ENCODE data around the gene PHF24.

PHF24 gene

GRCh38 chr9:34984049-34984448, 26.0 kb downstream of the PHF24 start:
- H3K4me3 ChIP-seq (ENCODE audit: low read depth, low read length): no peak overlapping the region
- H3K27me3 ChIP-seq (ENCODE audit: control insufficient read depth, insufficient read depth, low read length): peaks cover 2% of the 10 kb centered on the region
- peaks cover 12% of the 10 kb centered on the region for H3K4me1 ChIP-seq (ENCODE audit: control insufficient read depth, insufficient read depth, low read length)
- H3K9ac ChIP-seq (ENCODE audit: low read depth, low read length): no peak overlapping the region
- no peaks in the 10 kb centered on the region for H3K36me3 ChIP-seq (ENCODE audit: control insufficient read depth, insufficient read depth, low read length)
- H3K9me3 ChIP-seq (ENCODE audit: control insufficient read depth, insufficient read depth, low read length): no peaks in the 10 kb centered on the region

- no peaks in the 10 kb centered on the region for H3K36me3 ChIP-seq (ENCODE audit: control insufficient read depth, insufficient read depth, low read length)
- no peaks in the 10 kb centered on the region for H3K9me3 ChIP-seq (ENCODE audit: control insufficient read depth, insufficient read depth, low read length)
- peaks cover 2% of the 10 kb centered on the region for H3K27me3 ChIP-seq (ENCODE audit: control insufficient read depth, insufficient read depth, low read length)
- no peak overlapping the region for H3K4me3 ChIP-seq (ENCODE audit: low read depth, low read length)
- no peak overlapping the region for H3K9ac ChIP-seq (ENCODE audit: low read depth, low read length)
- peaks cover 12% of the 10 kb centered on the region for H3K4me1 ChIP-seq (ENCODE audit: control insufficient read depth, insufficient read depth, low read length)
Measured at GRCh38 chr9:34985311-34985899, 27.3 kb downstream of the PHF24 start.

DNA sequence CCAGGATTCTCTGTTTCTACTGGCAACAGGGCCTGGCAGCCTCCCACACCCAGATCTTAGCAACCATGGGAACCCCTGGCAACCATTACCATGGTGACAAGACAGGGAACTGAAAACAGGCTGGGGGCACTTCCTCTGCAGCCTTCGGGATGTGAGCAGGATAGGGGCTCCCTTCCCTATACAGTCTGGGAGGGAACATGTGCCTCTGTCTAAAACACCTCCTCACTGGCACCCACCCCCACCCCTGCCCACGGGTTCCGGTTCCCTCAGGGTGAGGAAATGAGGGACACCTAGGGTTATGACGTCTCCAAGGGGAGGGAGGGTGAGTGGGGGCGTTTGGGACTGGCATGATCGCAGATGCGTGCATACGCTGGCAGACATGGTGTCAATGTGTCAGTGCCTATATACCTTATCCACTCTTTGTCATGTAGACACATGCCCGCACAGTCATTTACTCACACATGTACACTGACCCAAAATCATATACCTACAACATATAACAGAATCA, 28.5 kb downstream of the PHF24 start:
- peaks cover 14% of the 10 kb centered on the region for H3K4me1 ChIP-seq (ENCODE audit: control insufficient read depth, insufficient read depth, low read length)
- no peaks in the 10 kb centered on the region for H3K9me3 ChIP-seq (ENCODE audit: control insufficient read depth, insufficient read depth, low read length)
- H3K36me3 ChIP-seq (ENCODE audit: control insufficient read depth, insufficient read depth, low read length): no peaks in the 10 kb centered on the region
- peaks cover 2% of the 10 kb centered on the region for H3K27me3 ChIP-seq (ENCODE audit: control insufficient read depth, insufficient read depth, low read length)
- no peak overlapping the region for H3K4me3 ChIP-seq (ENCODE audit: low read depth, low read length)
- no peak overlapping the region for H3K9ac ChIP-seq (ENCODE audit: low read depth, low read length)

DNA sequence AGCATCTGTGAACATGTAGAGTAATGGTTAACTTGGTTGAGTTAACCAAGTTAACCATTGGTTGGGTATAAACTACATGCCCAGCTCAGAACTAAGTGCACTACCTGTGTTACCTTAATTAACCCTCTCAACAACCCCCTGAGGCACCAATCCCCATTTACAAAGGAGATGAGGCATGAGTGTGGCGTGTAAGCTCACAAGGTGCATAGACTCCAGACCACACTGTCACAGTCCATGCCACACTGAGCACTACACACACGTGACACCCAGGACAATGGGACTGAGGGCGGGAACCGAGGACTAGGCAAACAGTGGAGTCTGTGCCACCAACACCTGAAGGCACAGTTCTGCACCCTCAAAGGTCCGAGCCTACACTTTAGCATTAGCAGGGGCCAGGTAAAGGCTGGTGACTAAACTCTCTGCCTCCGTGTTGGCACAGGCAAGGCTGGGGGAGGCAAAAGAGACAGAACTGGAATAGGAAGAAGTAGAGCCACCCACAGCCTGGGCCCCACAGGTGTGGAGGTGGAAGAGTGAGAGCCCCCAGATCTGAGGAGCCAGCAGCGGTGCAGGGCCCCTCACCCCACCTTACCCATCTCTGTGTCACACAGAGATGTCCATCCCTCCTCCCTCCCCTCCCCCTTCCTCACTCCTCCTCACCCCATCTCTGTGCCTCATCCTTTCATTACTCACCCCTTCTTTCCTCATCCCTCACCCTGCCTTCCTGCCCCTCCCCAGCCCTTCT, 29.2 kb downstream of the PHF24 start:
- H3K36me3 ChIP-seq (ENCODE audit: control insufficient read depth, insufficient read depth, low read length): no peaks in the 10 kb centered on the region
- H3K27me3 ChIP-seq (ENCODE audit: control insufficient read depth, insufficient read depth, low read length): peaks cover 2% of the 10 kb centered on the region
- no peak overlapping the region for H3K9ac ChIP-seq (ENCODE audit: low read depth, low read length)
- H3K9me3 ChIP-seq (ENCODE audit: control insufficient read depth, insufficient read depth, low read length): no peaks in the 10 kb centered on the region
- no peak overlapping the region for H3K4me3 ChIP-seq (ENCODE audit: low read depth, low read length)
- H3K4me1 ChIP-seq (ENCODE audit: control insufficient read depth, insufficient read depth, low read length): peaks cover 19% of the 10 kb centered on the region

- H3K4me3 ChIP-seq (ENCODE audit: low read depth, low read length): peak overlapping the region; percentile 86
- peaks cover 28% of the 10 kb centered on the region for H3K4me1 ChIP-seq (ENCODE audit: control insufficient read depth, insufficient read depth, low read length)
- no peaks in the 10 kb centered on the region for H3K9me3 ChIP-seq (ENCODE audit: control insufficient read depth, insufficient read depth, low read length)
- no peak overlapping the region for H3K9ac ChIP-seq (ENCODE audit: low read depth, low read length)
- peaks cover 2% of the 10 kb centered on the region for H3K27me3 ChIP-seq (ENCODE audit: control insufficient read depth, insufficient read depth, low read length)
- H3K36me3 ChIP-seq (ENCODE audit: control insufficient read depth, insufficient read depth, low read length): peaks cover 2% of the 10 kb centered on the region
Measured at GRCh38 chr9:34988218-34989002, 30.3 kb downstream of the PHF24 start.

- Histone ChIP-seq H3K9me3 (ENCODE audit: control insufficient read depth, insufficient read depth, low read length) (no peaks in the 10 kb centered on the region), H3K4me3 (ENCODE audit: low read depth, low read length) (peak within 1 kb of the TSS; percentile 90), H3K27me3 (ENCODE audit: control insufficient read depth, insufficient read depth, low read length) (peaks cover 2% of the 10 kb centered on the region), H3K9ac (ENCODE audit: low read depth, low read length) (peak within 1 kb of the TSS; percentile 70), H3K36me3 (ENCODE audit: control insufficient read depth, insufficient read depth, low read length) (peaks cover 6% of the 10 kb centered on the region), H3K4me1 (ENCODE audit: control insufficient read depth, insufficient read depth, low read length) (peaks cover 32% of the 10 kb centered on the region)
Measured at GRCh38 chr9:34989003-34989945, 31.2 kb downstream of the PHF24 start, which contains the start of gene DNAJB5. Gene DNAJB5, plus strand, starts transcription at chr9:34989745. Its CDS starts 886 bp downstream, at chr9:34990631.

DNA sequence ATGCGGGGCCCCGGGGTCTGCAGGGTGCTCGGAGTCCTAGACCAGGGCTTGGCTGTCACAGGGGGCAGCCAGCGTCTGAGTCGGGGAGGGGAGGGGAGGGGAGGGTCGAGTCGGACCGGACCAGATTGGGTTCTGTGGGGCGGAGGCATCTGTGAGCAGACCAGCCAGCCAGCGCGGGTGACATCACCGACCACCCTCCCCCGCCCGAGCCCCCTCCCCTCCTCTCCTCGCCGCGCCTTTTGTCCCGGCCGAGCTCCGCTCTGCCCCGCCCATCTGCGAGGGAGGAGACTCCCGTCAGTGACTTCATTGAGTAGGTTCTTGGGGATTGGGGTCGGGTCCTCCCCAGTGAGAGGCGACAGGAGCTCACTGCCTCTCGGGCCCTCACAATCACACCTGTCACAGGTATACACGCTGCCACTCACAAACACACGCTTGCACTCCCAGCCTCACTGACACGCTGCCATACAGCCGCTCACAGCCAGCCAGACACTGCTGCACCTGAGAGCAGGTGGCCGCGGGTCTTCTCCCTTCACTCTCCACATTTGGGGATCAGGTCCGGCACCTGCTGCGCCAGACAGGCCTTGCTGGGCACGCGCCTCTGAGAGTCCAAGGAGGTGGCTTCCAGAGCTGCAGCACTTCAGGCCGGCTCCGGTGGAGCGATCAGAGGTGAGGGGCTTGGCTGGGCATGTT, 32.0 kb downstream of the PHF24 start:
- H3K36me3 ChIP-seq (ENCODE audit: control insufficient read depth, insufficient read depth, low read length): peaks cover 12% of the 10 kb centered on the region
- H3K4me3 ChIP-seq (ENCODE audit: low read depth, low read length): peak overlapping the region; percentile 90
- peak overlapping the region; percentile 70 for H3K9ac ChIP-seq (ENCODE audit: low read depth, low read length)
- peaks cover 2% of the 10 kb centered on the region for H3K27me3 ChIP-seq (ENCODE audit: control insufficient read depth, insufficient read depth, low read length)
- peaks cover 33% of the 10 kb centered on the region for H3K4me1 ChIP-seq (ENCODE audit: control insufficient read depth, insufficient read depth, low read length)
- H3K9me3 ChIP-seq (ENCODE audit: control insufficient read depth, insufficient read depth, low read length): no peaks in the 10 kb centered on the region

- Histone ChIP-seq H3K4me3 (ENCODE audit: low read depth, low read length) (peak overlapping the region; percentile 90), H3K9ac (ENCODE audit: low read depth, low read length) (peak overlapping the region; percentile 70), H3K36me3 (ENCODE audit: control insufficient read depth, insufficient read depth, low read length) (peaks cover 22% of the 10 kb centered on the region), H3K4me1 (ENCODE audit: control insufficient read depth, insufficient read depth, low read length) (peaks cover 28% of the 10 kb centered on the region), H3K9me3 (ENCODE audit: control insufficient read depth, insufficient read depth, low read length) (no peaks in the 10 kb centered on the region), H3K27me3 (ENCODE audit: control insufficient read depth, insufficient read depth, low read length) (peaks cover 2% of the 10 kb centered on the region)
Measured at GRCh38 chr9:34990908-34991606, 33.0 kb downstream of the PHF24 start.

DNA sequence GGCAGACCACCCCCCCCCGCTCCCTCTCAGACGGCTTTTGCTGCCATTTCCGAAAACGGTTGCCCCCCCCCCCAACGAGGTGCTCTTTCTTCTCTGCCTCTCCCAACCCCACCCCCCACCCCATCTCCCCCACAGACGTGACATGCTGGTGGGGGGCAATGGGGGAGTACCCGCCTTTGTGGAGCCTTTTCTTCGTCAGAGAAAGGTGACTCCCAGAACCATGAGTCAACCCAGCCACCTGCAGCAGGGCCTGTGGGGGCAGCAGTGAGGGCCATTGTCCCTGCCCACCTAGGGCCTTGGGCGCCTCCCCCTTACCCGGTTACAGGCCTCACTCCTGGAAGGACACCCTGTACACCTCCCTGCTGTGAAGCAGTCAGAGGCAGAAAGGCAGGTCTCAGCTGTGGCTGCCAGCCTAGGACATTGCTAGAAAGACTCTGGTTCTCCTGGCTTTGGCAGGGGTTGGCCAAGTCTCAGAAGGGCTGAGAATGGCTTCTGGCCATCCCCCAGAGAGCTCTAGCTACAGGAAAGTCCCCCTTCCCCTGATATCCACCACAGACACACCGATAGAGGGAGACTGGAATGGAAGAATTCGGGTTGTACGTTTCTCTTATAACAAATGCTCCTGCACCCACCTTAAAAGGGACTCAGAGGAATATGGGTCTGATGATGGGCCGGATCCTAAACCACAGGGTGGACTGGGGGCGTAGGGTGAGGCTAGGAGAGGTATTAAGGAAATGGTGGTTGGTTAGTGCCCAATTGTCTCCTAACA, 33.7 kb downstream of the PHF24 start:
- peaks cover 29% of the 10 kb centered on the region for H3K36me3 ChIP-seq (ENCODE audit: control insufficient read depth, insufficient read depth, low read length)
- H3K9me3 ChIP-seq (ENCODE audit: control insufficient read depth, insufficient read depth, low read length): no peaks in the 10 kb centered on the region
- H3K9ac ChIP-seq (ENCODE audit: low read depth, low read length): peak overlapping the region; percentile 13
- H3K4me3 ChIP-seq (ENCODE audit: low read depth, low read length): peak overlapping the region; percentile 90
- H3K4me1 ChIP-seq (ENCODE audit: control insufficient read depth, insufficient read depth, low read length): peaks cover 28% of the 10 kb centered on the region
- peaks cover 2% of the 10 kb centered on the region for H3K27me3 ChIP-seq (ENCODE audit: control insufficient read depth, insufficient read depth, low read length)
